Hepatocyte (in vitro differentiated cells): Measurements from ENCODE around the gene PRKG1. TPM values are rescaled to one million over a fixed set of nuclear protein-coding genes. Genes with fewer than 3 reads are reported as not detected.

Experiments
- DNase-seq: peaks from one replicate; pipeline ENCODE4 v3.0.0-alpha.2; 2016; ENCODE audit warnings: low spot score
- H2AFZ ChIP-seq: fragments of 200-600 bp; sonication (generic); 2 replicates; pipeline ENCODE4 v1.6.0; 2016; ENCODE audit warnings: antibody characterized with exemption, mild to moderate bottlenecking
- H3K27ac ChIP-seq: fragments of 200-600 bp; sonication (generic); 2 replicates; pipeline ENCODE4 v1.5.1; 2016; ENCODE audit warnings: mild to moderate bottlenecking
- H3K27me3 ChIP-seq: fragments of 200-600 bp; sonication (generic); 2 replicates; pipeline ENCODE4 v1.6.1; 2016
- H3K36me3 ChIP-seq: fragments of 200-600 bp; sonication (generic); replicated peaks from 2 replicates; pipeline ENCODE4 v1.5.1; 2016; ENCODE audit warnings: low read depth; ENCODE audit not compliant: insufficient read depth
- H3K4me1 ChIP-seq: fragments of 200-600 bp; sonication (generic); 2 replicates; pipeline ENCODE4 v1.5.1; 2016; ENCODE audit warnings: mild to moderate bottlenecking, moderate library complexity; ENCODE audit not compliant: insufficient read depth
- H3K4me2 ChIP-seq: fragments of 200-600 bp; sonication (generic); 2 replicates; pipeline ENCODE4 v1.6.0; 2016
- H3K4me3 ChIP-seq: fragments of 200-600 bp; sonication (generic); 2 replicates; pipeline ENCODE4 v1.5.1; 2016; ENCODE audit warnings: mild to moderate bottlenecking
- H3K79me2 ChIP-seq: fragments of 200-600 bp; sonication (generic); 2 replicates; pipeline ENCODE4 v1.6.0; 2017; ENCODE audit warnings: mild to moderate bottlenecking
- H3K9me2 ChIP-seq: fragments of 200-600 bp; sonication (generic); replicated peaks from 2 replicates; pipeline ENCODE4 v1.6.0; 2017; ENCODE audit warnings: mild to moderate bottlenecking; ENCODE audit not compliant: insufficient read depth
- H3K9me3 ChIP-seq: fragments of 200-600 bp; sonication (generic); 2 replicates; pipeline ENCODE4 v1.5.1; 2016; ENCODE audit warnings: low read depth, mild to moderate bottlenecking
- H4K20me1 ChIP-seq: fragments of 200-600 bp; sonication (generic); 2 replicates; pipeline ENCODE4 v1.6.0; 2016; ENCODE audit warnings: mild to moderate bottlenecking; ENCODE audit not compliant: insufficient read depth, poor library complexity, severe bottlenecking
- CTCF ChIP-seq: fragments of 200-600 bp; sonication (generic); IDR thresholded peaks from 2 replicates; pipeline ENCODE4 v1.5.1; 2016; ENCODE audit warnings: antibody characterized with exemption, mild to moderate bottlenecking; ENCODE audit not compliant: poor library complexity
- EZH2 ChIP-seq: fragments of 200-600 bp; sonication (generic); IDR thresholded peaks from 2 replicates; pipeline ENCODE4 v1.6.1; 2016; ENCODE audit warnings: antibody characterized with exemption, mild to moderate bottlenecking, borderline replicate concordance
- EZH2phosphoT487 ChIP-seq: fragments of 200-600 bp; sonication (generic); IDR thresholded peaks from one replicate; pipeline ENCODE4 v1.6.1; 2018; ENCODE audit warnings: antibody characterized with exemption, mild to moderate bottlenecking, low read depth, moderate library complexity; ENCODE audit not compliant: unreplicated experiment, severe bottlenecking
- WGBS: methylation state at CpG from one replicate; pipeline ENCODE4 v1.1.6; 2016; ENCODE audit warnings: low lambda C conversion rate; ENCODE audit errors: missing lambda C conversion rate; 5-methylcytosine and 5-hydroxymethylcytosine counted together
- polyA plus RNA-seq: library from polyadenylated mRNA; unstranded; fragments of >200 nt; fragmentation: Nextera tagmentation; extraction: Ambion mirVana; gene quantifications from 2 replicates; pipeline ENCODE4 v1.2.1, GENCODE V29; 2016
- total RNA-seq: library from RNA; depleted of rRNA; stranded (reverse); fragments of >200 nt; gene quantifications from 2 replicates; pipeline ENCODE4 v1.2.3, GENCODE V29; 2014

PRKG1 gene
- total and polyA plus RNA-seq, 2 experiments from 2014 or later: 4.0 to 8.1 TPM

- DNase-seq: no peak
- Histone ChIP-seq H4K20me1 (no peaks in the 10 kb centered on the region), H3K27ac (no peak overlapping the region), H3K4me2 (no peak overlapping the region), H2AFZ (no peak overlapping the region), H3K27me3 (no peaks in the 10 kb centered on the region), H3K9me2 (no peaks in the 10 kb centered on the region), H3K4me3 (no peak overlapping the region), H3K79me2 (no peaks in the 10 kb centered on the region), H3K36me3 (no peaks in the 10 kb centered on the region), H3K9me3 (no peaks in the 10 kb centered on the region), H3K4me1 (no peaks in the 10 kb centered on the region)
- TF ChIP-seq CTCF (no peak), EZH2phosphoT487 (no peak), EZH2 (no peak)
Observed at GRCh38 chr10:51980752-51981151, 906.5 kb downstream of the PRKG1 start.

GRCh38 chr10:51981731-51982130 is 907.4 kb downstream of the PRKG1 start:
- no peak for DNase-seq
- no peak for TF ChIP-seq EZH2phosphoT487
- TF ChIP-seq CTCF: no peak
- TF ChIP-seq EZH2: no peak
- no peaks in the 10 kb centered on the region for H3K9me2 ChIP-seq
- H2AFZ ChIP-seq: no peak overlapping the region
- H3K79me2 ChIP-seq: no peaks in the 10 kb centered on the region
- H4K20me1 ChIP-seq: no peaks in the 10 kb centered on the region
- no peak overlapping the region for H3K4me3 ChIP-seq
- no peaks in the 10 kb centered on the region for H3K9me3 ChIP-seq
- H3K36me3 ChIP-seq: no peaks in the 10 kb centered on the region
- no peak overlapping the region for H3K27ac ChIP-seq
- 96% methylated on average over 1 of the region's 1 CpG for WGBS
- H3K27me3 ChIP-seq: no peaks in the 10 kb centered on the region
- no peak overlapping the region for H3K4me2 ChIP-seq
- H3K4me1 ChIP-seq: no peaks in the 10 kb centered on the region

- no peak for DNase-seq
- no peak overlapping the region for H2AFZ ChIP-seq
- H3K4me3 ChIP-seq: no peak overlapping the region
- H3K4me1 ChIP-seq: no peaks in the 10 kb centered on the region
- TF ChIP-seq EZH2phosphoT487: no peak
- no peak for TF ChIP-seq CTCF
- TF ChIP-seq EZH2: no peak
- WGBS: 94% methylated on average over 2 of the region's 2 CpGs
- H3K36me3 ChIP-seq: no peaks in the 10 kb centered on the region
- no peaks in the 10 kb centered on the region for H3K79me2 ChIP-seq
- no peak overlapping the region for H3K4me2 ChIP-seq
- no peaks in the 10 kb centered on the region for H3K27me3 ChIP-seq
- H3K27ac ChIP-seq: no peak overlapping the region
- no peaks in the 10 kb centered on the region for H4K20me1 ChIP-seq
- H3K9me2 ChIP-seq: no peaks in the 10 kb centered on the region
- H3K9me3 ChIP-seq: no peaks in the 10 kb centered on the region
Observed at GRCh38 chr10:51983481-51983880, 909.2 kb downstream of the PRKG1 start.

DNA sequence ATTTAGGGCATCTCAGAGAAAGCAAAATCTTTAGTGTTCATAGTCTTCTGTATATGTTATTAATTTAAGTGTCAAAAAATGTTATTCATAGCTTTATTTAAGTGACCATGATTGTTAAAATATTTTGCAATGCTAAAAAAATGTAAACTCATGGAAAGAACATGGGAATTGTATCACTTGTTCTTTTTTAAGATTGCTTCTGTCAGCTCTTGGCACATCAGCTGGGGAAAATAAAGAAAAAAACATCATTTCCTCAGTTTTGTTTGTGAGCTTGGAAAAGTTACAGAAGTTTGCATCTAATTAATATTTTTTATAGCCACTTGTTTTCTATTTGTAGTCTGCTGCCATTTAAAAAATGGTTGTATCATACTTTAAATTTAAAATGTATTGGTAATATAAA is 911.0 kb downstream of the PRKG1 start:
- H3K36me3 ChIP-seq: no peaks in the 10 kb centered on the region
- H3K27me3 ChIP-seq: no peaks in the 10 kb centered on the region
- no peak for DNase-seq
- TF ChIP-seq CTCF (no peak), EZH2 (no peak), EZH2phosphoT487 (no peak)
- H3K4me1 ChIP-seq: no peaks in the 10 kb centered on the region
- H4K20me1 ChIP-seq: no peaks in the 10 kb centered on the region
- no peak overlapping the region for H3K4me3 ChIP-seq
- H3K4me2 ChIP-seq: no peak overlapping the region
- no peak overlapping the region for H3K27ac ChIP-seq
- H2AFZ ChIP-seq: no peak overlapping the region
- no peaks in the 10 kb centered on the region for H3K9me3 ChIP-seq
- H3K79me2 ChIP-seq: no peaks in the 10 kb centered on the region
- H3K9me2 ChIP-seq: no peaks in the 10 kb centered on the region
